ENCODE results near the gene KIF6.
"Not testable (repeated sequence)": the region's sequence is repeated elsewhere in the genome, so short reads cannot be mapped to it uniquely, and the experiment has no call there.

KIF6 gene

GRCh38 chr6:39729945-39730344, 4.7 kb upstream of the KIF6 start (continued):
- no peak for TF ChIP-seq ZNF341 (tag by site-specific recombination; IDR thresholded peaks at IDR 0.05; ENCODE audit: low read depth)

- no peaks in the 10 kb centered on the region for H3K9me3 ChIP-seq (ENCODE audit: control insufficient read depth, insufficient read depth, low read depth, low read length)
- peak overlapping the region; percentile 29 for H3K4me3 ChIP-seq (ENCODE audit: low read depth, low read length)
- ChIA-PET POLR2A (interaction anchor here (0.6 kb wide), 1 partner anchor 215 kb away, joined by 3 read pairs; no protein-coding TSS in a partner anchor), CTCF (interaction anchor here (1.2 kb wide), 1 partner anchor 364 kb away, joined by 4 read pairs; no protein-coding TSS in a partner anchor)
- no peaks in the 10 kb centered on the region for H3K36me3 ChIP-seq (ENCODE audit: control insufficient read depth in 2 of 2, insufficient read depth in 1 of 2, low read length in 2 of 2)
- H3K27ac ChIP-seq (ENCODE audit: extremely low read depth, low read depth, low read length), result no peak overlapping the region
- TF ChIP-seq ZNF133 (tag by site-specific recombination; IDR thresholded peaks at IDR 0.05) (no peak), ZFP69B (tag by site-specific recombination; IDR thresholded peaks at IDR 0.05) (no peak), ZNF362 (tag by site-specific recombination; IDR thresholded peaks at IDR 0.05) (no peak), ZNF473 (tag by site-specific recombination; IDR thresholded peaks at IDR 0.05) (no peak), ZNF624 (tag by site-specific recombination; IDR thresholded peaks at IDR 0.05) (no peak), ZBTB21 (tag by site-specific recombination; IDR thresholded peaks at IDR 0.05) (no peak), ZNF121 (tag by site-specific recombination; IDR thresholded peaks at IDR 0.05) (peak; percentile 99)
- H3K4me1 ChIP-seq (ENCODE audit: control insufficient read depth, insufficient read depth, low read length), result no peaks in the 10 kb centered on the region
Measured at GRCh38 chr6:39725632-39725997, 407 bp upstream of the KIF6 start.

- H3K27ac ChIP-seq (ENCODE audit: extremely low read depth, low read depth, low read length); H3K4me3 ChIP-seq (ENCODE audit: low read depth, low read length); H3K9me3 ChIP-seq (ENCODE audit: control insufficient read depth, insufficient read depth, low read depth, low read length); POLR2A ChIA-PET; H3K4me1 ChIP-seq (ENCODE audit: control insufficient read depth, insufficient read depth, low read length); H3K36me3 ChIP-seq (ENCODE audit: control insufficient read depth in 2 of 2, insufficient read depth in 1 of 2, low read length in 2 of 2): not testable (repeated sequence)
- CTCF ChIA-PET, result interaction anchor here (0.7 to 1.4 kb wide), 2 partner anchors 9 to 40 kb away, joined by 3 read pairs; no protein-coding TSS in a partner anchor
- TF ChIP-seq ZNF146 (tag by site-specific recombination; IDR thresholded peaks at IDR 0.05), result peak; percentile 93
- TF ChIP-seq ZNF580 (tag by site-specific recombination; IDR thresholded peaks at IDR 0.05), result peak; percentile 29; the same call in 1 of the 2 replicates
Measured at GRCh38 chr6:39723350-39723749, 1.9 kb downstream of the KIF6 start.

- POLR2A ChIA-PET, result no interaction called here
Measured at GRCh38 chr6:39714802-39715201, 10.4 kb downstream of the KIF6 start.

GRCh38 chr6:39707962-39708683, 17.1 kb downstream of the KIF6 start:
- no peak overlapping the region for H3K4me3 ChIP-seq (ENCODE audit: low read depth, low read length)

More at GRCh38 chr6:39714802-39715201, 10.4 kb downstream of the KIF6 start:
- Histone ChIP-seq H3K4me1 (ENCODE audit: control insufficient read depth, insufficient read depth, low read length) (no peaks in the 10 kb centered on the region), H3K36me3 (ENCODE audit: control insufficient read depth in 2 of 2, insufficient read depth in 1 of 2, low read length in 2 of 2) (no peaks in the 10 kb centered on the region), H3K4me3 (ENCODE audit: low read depth, low read length) (no peak overlapping the region), H3K27ac (ENCODE audit: extremely low read depth, low read depth, low read length) (no peak overlapping the region), H3K9me3 (ENCODE audit: control insufficient read depth, insufficient read depth, low read depth, low read length) (no peaks in the 10 kb centered on the region)
- TF ChIP-seq ZNF692 (tag by site-specific recombination; IDR thresholded peaks at IDR 0.05), result no peak
- CTCF ChIA-PET, result interaction anchor here (1.4 kb wide), 1 partner anchor 8 kb away, joined by 3 read pairs; no protein-coding TSS in a partner anchor

More at GRCh38 chr6:39707962-39708683, 17.1 kb downstream of the KIF6 start:
- ChIA-PET CTCF (interaction anchor here (0.7 kb wide), 1 partner anchor 378 kb away, joined by 3 read pairs; no protein-coding TSS in a partner anchor), POLR2A (no interaction called here)
- TF ChIP-seq ZIC2 (tag by site-specific recombination; IDR thresholded peaks at IDR 0.05) (peak; percentile 82), REST (tag by site-specific recombination; IDR thresholded peaks at IDR 0.05) (no peak)
- no peak overlapping the region for H3K27ac ChIP-seq (ENCODE audit: extremely low read depth, low read depth, low read length)
- no peaks in the 10 kb centered on the region for H3K36me3 ChIP-seq (ENCODE audit: control insufficient read depth in 2 of 2, insufficient read depth in 1 of 2, low read length in 2 of 2)
- no peaks in the 10 kb centered on the region for H3K4me1 ChIP-seq (ENCODE audit: control insufficient read depth, insufficient read depth, low read length)
- no peaks in the 10 kb centered on the region for H3K9me3 ChIP-seq (ENCODE audit: control insufficient read depth, insufficient read depth, low read depth, low read length)
